GM19463 (cell line): ENCODE measurements around the gene PKD2.
"Not testable (repeated sequence)": the region's sequence is repeated elsewhere in the genome, so short reads cannot be mapped to it uniquely, and the experiment has no call there.

Experiments
- ATAC-seq: cut with Tn5 transposase; IDR thresholded peaks from one replicate; pipeline ENCODE4 v1.9.1; 2021; ENCODE audit warnings: mild to moderate bottlenecking, moderate library complexity; ENCODE audit not compliant: unreplicated experiment

Gene PKD2

GRCh38 chr4:88108747-88109122 is 101.3 kb downstream of the PKD2 start:
- ATAC-seq = no peak

GRCh38 chr4:88109123-88109881 is 101.9 kb downstream of the PKD2 start:
- ATAC-seq = no peak

- no peak for ATAC-seq
Observed at GRCh38 chr4:88110826-88111225, 103.4 kb downstream of the PKD2 start.

- no peak for ATAC-seq
Observed at GRCh38 chr4:88112856-88113255, 105.4 kb downstream of the PKD2 start.

GRCh38 chr4:88115587-88115986 is 108.2 kb downstream of the PKD2 start:
- ATAC-seq = no peak

- ATAC-seq = no peak
Observed at GRCh38 chr4:88119943-88120342, 112.5 kb downstream of the PKD2 start.

- ATAC-seq = not testable (repeated sequence)
Observed at GRCh38 chr4:88122260-88122659, 114.8 kb downstream of the PKD2 start.
